Erythroblast (primary cell): ENCODE measurements around the gene JUNB.

ENCODE experiments used
- GATA1 ChIP-seq: IDR thresholded peaks from 2 replicates; pipeline ENCODE4 v1.6.1; 2011; ENCODE audit warnings: low read depth, mild to moderate bottlenecking, control low read depth, low read length, moderate library complexity
- POLR2A ChIP-seq: IDR thresholded peaks from 2 replicates; pipeline ENCODE4 v1.6.1; 2011; ENCODE audit warnings: mild to moderate bottlenecking, low read length

GRCh38 chr19:12788682-12789097, 2.6 kb upstream of the JUNB start:
- peak; percentile 64 for TF ChIP-seq POLR2A
- no peak for TF ChIP-seq GATA1
